Activated T-cell treated with anti-CD3 and anti-CD28 coated beads, Interleukin-2, amount 50 U/mL, for 72 hours (primary cell): Measurements from ENCODE around the gene CSRP3. TPM values are rescaled to one million over a fixed set of nuclear protein-coding genes. Genes with fewer than 3 reads are reported as not detected.

Experiments
- ATAC-seq, 2 donors: fragments of 150-1000 bp; cut with Tn5 transposase; replicated peaks in 1 of 2; 2 replicates each; pipeline ENCODE4 v1.10.0; 2021; ENCODE audit warnings: moderate library complexity in 2 of 2, mild to moderate bottlenecking in 1 of 2
- DNase-seq, 2 donors: peaks; one replicate each; pipeline ENCODE4 v3.0.0; 2021 to 2022; ENCODE audit warnings: mixed read lengths in 1 of 2
- H3K27ac Mint-ChIP-seq: one replicate; pipeline ENCODE4 v1.8.0; 2022; ENCODE audit warnings: mild to moderate bottlenecking, moderate library complexity, mixed read lengths
- H3K27me3 Mint-ChIP-seq: one replicate; pipeline ENCODE4 v1.8.0; 2022; ENCODE audit warnings: low read depth, mixed read lengths
- H3K36me3 Mint-ChIP-seq, 2 donors: one replicate each; pipeline ENCODE4 v1.8.0; 2022; ENCODE audit warnings: mixed read lengths in 2 of 2, mild to moderate bottlenecking in 1 of 2; ENCODE audit not compliant: insufficient read depth in 2 of 2
- H3K4me1 Mint-ChIP-seq: one replicate; pipeline ENCODE4 v1.8.0; 2022; ENCODE audit warnings: low read depth, mixed read lengths
- H3K4me3 Mint-ChIP-seq, 2 donors: one replicate each; pipeline ENCODE4 v1.8.0; 2022; ENCODE audit warnings: mild to moderate bottlenecking in 2 of 2, mixed read lengths in 2 of 2, moderate library complexity in 2 of 2
- H3K9me3 Mint-ChIP-seq, 2 donors: one replicate each; pipeline ENCODE4 v1.8.0; 2022; ENCODE audit warnings: mixed read lengths in 2 of 2
- total RNA-seq, 2 donors: library from RNA; stranded (reverse); gene quantifications; one replicate each; pipeline ENCODE4 v1.2.3, GENCODE V29; 2022

Gene CSRP3
- total RNA-seq, 2 donors from 2014 or later: not detected

DNA sequence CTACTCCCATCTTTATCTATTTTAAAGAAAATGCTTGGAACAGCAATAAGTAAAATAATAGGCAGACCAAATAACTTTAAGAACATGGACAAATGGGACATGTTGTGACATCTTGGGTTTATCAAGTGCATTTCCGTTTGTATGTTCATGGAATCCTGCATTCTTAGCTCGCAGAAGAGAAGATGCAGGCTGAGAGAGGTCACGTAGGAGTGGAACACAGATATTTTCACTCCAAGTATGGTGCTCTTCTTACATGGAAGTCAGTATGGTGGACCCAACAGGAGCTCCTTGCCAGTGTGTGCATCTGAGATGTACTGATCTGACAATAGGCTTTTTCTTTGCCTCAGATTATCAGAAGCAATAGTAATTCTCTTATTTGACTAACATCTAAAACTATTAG lies 37.3 kb upstream of the CSRP3 start:
- ATAC-seq (no peak), DNase-seq (no peak)
- Mint-ChIP-seq H3K27ac (no peak overlapping the region), H3K36me3 (peaks cover 11 to 26% of the 10 kb centered on the region in 2 donors), H3K4me3 (peak overlapping the region; percentile 58 to 65), H3K9me3 (no peaks in the 10 kb centered on the region), H3K27me3 (peaks cover 23% of the 10 kb centered on the region), H3K4me1 (peaks cover 20% of the 10 kb centered on the region)

DNA sequence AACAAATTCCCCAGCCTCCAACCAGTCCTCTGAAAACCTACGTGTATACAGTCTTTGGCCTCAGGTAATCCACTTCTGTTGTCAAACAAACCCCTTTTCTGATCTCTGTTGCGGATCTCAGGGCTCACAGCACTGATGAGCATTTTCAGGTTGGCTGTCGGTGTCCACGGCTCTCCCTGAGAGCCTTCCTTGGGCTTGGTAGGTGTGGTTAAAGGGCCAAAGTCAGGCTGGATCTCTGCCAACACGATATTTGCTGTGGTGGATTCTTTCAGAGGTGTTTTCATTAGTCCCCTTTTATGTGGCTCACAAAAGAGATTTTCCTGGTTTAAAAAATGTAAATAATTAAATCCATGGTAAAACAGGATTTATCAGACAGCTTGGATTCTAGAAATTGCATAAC lies 36.0 kb upstream of the CSRP3 start:
- H3K9me3 Mint-ChIP-seq: no peaks in the 10 kb centered on the region
- peaks cover 11 to 26% of the 10 kb centered on the region in 2 donors for H3K36me3 Mint-ChIP-seq
- no peak for DNase-seq
- ATAC-seq: no peak
- H3K4me1 Mint-ChIP-seq: peaks cover 24% of the 10 kb centered on the region
- H3K27me3 Mint-ChIP-seq: peaks cover 10% of the 10 kb centered on the region
- H3K4me3 Mint-ChIP-seq: no peak overlapping the region
- no peak overlapping the region for H3K27ac Mint-ChIP-seq

DNA sequence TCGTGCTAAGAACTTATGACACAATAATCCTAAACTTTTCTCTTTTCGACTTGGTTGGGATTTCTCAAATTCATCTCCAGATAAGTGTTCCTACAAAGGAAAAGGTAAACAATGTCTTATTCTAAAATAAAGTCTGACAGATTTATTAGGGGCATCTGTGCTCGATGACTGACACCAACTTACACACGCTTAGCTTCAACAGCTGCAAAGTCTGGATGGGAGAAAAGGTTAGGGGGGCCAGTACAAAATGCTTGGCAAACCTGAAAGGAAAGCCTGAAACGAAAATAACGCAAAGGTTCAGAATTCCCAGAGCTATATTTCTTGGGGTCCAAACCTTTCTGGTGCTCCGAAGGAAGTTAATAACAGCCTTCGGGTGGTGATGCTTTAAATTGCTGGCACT lies 35.6 kb upstream of the CSRP3 start:
- no peak for ATAC-seq
- Mint-ChIP-seq H3K4me1 (peaks cover 20% of the 10 kb centered on the region), H3K4me3 (no peak overlapping the region), H3K27ac (no peak overlapping the region), H3K36me3 (peaks cover 11 to 26% of the 10 kb centered on the region in 2 donors), H3K9me3 (no peaks in the 10 kb centered on the region), H3K27me3 (peaks cover 6% of the 10 kb centered on the region)
- DNase-seq: no peak

DNA sequence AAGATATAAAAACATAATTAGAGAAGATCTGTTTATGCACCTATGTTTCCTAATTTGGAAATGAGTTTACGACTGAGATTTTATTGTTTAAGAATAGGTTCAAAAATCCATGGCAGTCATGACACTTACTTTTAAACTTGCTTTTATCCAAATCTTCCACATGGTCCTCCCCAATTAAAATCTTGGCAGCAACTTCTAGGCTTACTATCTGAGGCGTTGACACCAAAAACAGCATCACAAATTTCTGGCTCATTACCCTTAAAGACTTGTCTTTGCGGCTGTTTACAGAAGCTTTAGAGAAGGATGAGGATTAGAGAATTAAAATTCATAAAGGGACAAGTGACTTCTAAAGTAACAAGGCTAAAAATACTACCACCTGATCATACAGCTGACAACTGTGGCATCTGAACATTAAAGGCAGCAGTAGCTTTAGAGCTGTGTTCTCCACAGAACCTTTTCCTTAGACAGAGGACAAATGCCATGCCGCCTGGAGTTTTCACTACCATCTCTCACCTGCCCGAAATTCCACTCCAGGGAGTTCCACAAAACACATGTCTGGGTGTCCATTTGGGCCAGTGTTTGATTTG lies 32.5 kb upstream of the CSRP3 start:
- ATAC-seq: no peak
- no peaks in the 10 kb centered on the region for H3K9me3 Mint-ChIP-seq
- DNase-seq: no peak
- peaks cover 13 to 32% of the 10 kb centered on the region in 2 donors for H3K36me3 Mint-ChIP-seq
- H3K27me3 Mint-ChIP-seq: no peaks in the 10 kb centered on the region
- no peak overlapping the region for H3K4me3 Mint-ChIP-seq
- peaks cover 13% of the 10 kb centered on the region for H3K4me1 Mint-ChIP-seq
- H3K27ac Mint-ChIP-seq: no peak overlapping the region

DNA sequence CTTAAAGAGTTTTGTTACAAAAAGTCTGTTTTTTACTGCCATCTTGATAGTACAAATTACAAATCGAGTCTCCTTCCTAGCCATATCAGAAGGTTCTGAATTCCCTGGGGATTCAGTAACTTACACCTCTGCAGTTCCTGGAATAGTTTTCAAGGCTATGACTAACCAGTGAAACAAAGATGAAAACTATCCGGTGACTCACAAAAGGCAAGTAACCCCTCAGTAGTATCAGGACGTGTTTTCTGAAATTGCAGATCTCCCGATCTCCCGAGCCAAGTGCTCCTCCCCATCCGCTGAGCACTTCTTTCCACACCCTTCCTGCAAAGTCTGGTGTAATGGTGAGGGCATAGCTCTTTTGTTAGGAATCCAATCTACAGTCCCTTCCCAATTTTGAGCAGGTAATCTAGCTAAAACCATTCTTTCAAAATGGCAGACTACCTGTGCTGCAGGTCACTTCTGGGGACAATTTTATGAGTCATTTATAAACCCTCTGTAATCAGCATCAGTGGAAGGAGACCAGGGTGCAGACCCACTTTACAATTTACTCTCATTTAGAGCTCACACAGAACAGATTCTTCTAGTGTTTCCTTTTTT lies 31.2 kb upstream of the CSRP3 start:
- DNase-seq (no peak), ATAC-seq (no peak)
- H3K27ac Mint-ChIP-seq: no peak overlapping the region
- peaks cover 5% of the 10 kb centered on the region for H3K4me1 Mint-ChIP-seq
- H3K27me3 Mint-ChIP-seq: no peaks in the 10 kb centered on the region
- H3K4me3 Mint-ChIP-seq: no peak overlapping the region
- no peaks in the 10 kb centered on the region for H3K9me3 Mint-ChIP-seq
- H3K36me3 Mint-ChIP-seq: peaks cover 13 to 32% of the 10 kb centered on the region in 2 donors

DNA sequence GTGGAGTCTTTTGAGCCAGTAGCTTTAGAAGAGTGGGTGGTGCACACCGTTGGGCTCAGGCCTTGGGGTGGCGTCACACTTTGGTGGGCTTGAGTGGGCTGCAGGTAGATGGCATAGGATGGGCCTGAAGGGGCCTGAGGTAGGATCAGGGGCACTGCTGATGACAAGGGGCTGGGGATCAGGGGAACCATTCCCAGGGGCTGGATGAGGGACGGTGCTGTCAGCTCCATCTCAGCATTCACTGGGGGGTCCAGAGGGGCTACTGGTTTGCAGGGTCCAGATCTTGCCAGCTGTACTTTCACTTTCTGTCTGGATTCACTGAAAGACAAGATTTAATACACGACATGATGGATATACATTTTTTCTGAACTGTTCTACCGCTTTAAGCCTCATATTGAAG lies 27.9 kb upstream of the CSRP3 start:
- no peaks in the 10 kb centered on the region for H3K9me3 Mint-ChIP-seq
- no peaks in the 10 kb centered on the region for H3K27me3 Mint-ChIP-seq
- H3K4me1 Mint-ChIP-seq: peaks cover 5% of the 10 kb centered on the region
- DNase-seq (no peak), ATAC-seq (no peak)
- H3K27ac Mint-ChIP-seq: no peak overlapping the region
- peaks cover 6 to 24% of the 10 kb centered on the region in 2 donors for H3K36me3 Mint-ChIP-seq
- no peak overlapping the region for H3K4me3 Mint-ChIP-seq

DNA sequence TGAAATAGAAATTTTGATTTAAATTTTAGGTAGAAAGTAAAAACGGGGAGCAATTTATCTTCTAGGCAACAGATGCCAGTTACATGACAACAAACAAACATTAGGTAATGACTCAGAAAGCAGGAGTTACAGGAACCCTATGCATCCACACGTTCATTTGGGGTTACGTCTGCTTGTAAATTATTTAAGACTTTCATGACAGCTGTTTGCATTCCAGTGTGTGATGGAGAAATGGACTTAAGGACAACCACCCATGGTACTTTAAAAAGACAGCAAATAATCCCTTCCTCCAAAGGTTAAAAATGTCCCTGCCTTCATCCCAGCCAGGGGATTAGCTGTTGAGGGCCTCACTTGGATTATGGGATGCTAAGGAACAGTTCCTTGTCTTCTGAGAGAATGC lies 27.2 kb upstream of the CSRP3 start:
- peaks cover 8 to 24% of the 10 kb centered on the region in 2 donors for H3K36me3 Mint-ChIP-seq
- DNase-seq: no peak
- ATAC-seq: no peak
- no peak overlapping the region for H3K27ac Mint-ChIP-seq
- H3K9me3 Mint-ChIP-seq: no peaks in the 10 kb centered on the region
- peaks cover 5% of the 10 kb centered on the region for H3K4me1 Mint-ChIP-seq
- H3K27me3 Mint-ChIP-seq: no peaks in the 10 kb centered on the region
- H3K4me3 Mint-ChIP-seq: no peak overlapping the region

DNA sequence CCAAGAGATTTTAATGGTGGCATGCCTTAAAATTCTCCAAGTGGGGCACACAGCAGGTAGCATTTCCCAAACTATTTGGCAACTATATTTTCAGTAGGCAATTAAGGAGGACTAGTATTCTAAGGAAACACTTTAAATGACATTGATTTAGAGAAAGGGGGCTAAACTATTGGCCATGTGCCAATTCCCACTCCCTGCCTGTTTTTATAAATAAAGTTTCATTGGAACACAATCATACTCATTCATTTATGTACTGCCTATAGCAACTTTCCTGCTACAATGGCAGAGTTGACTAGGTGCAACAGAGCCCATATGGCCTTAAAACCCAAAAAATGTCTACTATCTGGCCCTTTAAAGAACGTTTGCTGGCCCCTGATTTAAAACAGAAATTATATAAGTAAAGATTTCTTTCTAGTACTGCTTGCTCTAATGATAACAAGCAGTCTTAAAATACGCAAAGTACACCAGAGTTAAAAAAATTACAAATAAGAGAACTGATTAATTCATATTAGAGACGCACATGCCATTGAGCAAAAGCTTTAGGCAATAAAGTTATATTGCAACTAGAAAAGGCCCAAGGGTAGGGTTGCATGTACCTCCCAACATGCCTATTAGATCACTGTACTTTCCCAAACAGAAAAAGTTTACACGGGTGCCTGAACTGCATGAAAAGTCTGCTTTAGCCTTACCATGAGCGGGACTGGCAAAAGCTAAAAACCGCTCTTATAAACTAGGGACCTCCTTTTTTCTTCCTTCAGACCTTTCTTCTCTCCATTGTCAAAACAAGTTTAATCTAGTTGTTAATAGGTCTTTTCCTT lies 24.8 kb upstream of the CSRP3 start:
- H3K27ac Mint-ChIP-seq: no peak overlapping the region

DNA sequence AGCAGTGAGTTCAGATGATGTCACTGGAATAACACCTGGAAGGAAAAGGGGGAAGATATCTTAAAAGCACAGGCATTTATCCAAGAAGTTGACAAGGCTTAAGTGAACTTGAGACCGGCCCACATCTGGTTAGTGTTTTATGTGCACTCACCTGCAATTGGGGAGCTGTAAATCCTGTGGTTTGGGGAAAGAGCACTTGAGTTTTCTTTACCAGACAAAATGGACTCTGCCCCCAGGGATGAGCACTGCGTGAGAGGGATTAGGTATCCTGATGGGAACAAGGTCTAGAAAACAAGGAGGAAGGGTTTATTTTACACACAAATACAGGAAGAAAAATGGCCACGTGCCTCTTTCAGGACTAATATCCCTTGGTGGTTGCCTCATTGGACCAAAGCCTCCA lies 23.8 kb upstream of the CSRP3 start:
- Mint-ChIP-seq H3K9me3 (no peaks in the 10 kb centered on the region), H3K4me3 (no peak overlapping the region), H3K36me3 (peaks cover 5 to 19% of the 10 kb centered on the region in 2 donors), H3K4me1 (no peaks in the 10 kb centered on the region), H3K27me3 (no peaks in the 10 kb centered on the region), H3K27ac (no peak overlapping the region)
- ATAC-seq (no peak), DNase-seq (no peak)

More for the DNA sequence above, 24.8 kb upstream of the CSRP3 start:
- H3K27me3 Mint-ChIP-seq: no peaks in the 10 kb centered on the region
- no peaks in the 10 kb centered on the region for H3K4me1 Mint-ChIP-seq
- H3K9me3 Mint-ChIP-seq: no peaks in the 10 kb centered on the region
- H3K36me3 Mint-ChIP-seq: peaks cover 5 to 19% of the 10 kb centered on the region in 2 donors
- ATAC-seq (no peak), DNase-seq (no peak)
- no peak overlapping the region for H3K4me3 Mint-ChIP-seq

DNA sequence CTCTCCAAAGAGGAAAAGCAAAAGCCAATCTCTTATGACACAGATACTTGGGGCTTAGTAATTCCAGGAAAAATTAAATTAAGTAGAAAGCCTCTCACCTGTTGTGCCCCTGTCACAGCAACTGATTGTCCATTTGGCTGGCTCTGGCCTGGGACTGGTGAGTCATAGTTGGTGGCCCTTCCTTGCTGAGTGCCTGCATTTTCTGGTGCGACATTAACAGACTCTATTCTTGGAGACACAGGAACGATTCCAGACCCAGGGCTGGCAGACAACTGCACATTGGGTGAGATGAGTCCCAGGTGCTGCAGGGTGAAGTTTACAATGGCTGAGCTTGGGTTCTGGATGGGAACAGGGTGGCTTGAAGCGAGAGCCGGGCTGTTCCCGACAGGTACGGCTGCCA lies 23.3 kb upstream of the CSRP3 start:
- ATAC-seq (no peak), DNase-seq (no peak)
- no peaks in the 10 kb centered on the region for H3K4me1 Mint-ChIP-seq
- no peak overlapping the region for H3K4me3 Mint-ChIP-seq
- H3K27me3 Mint-ChIP-seq: no peaks in the 10 kb centered on the region
- no peaks in the 10 kb centered on the region for H3K9me3 Mint-ChIP-seq
- peaks cover 5 to 17% of the 10 kb centered on the region in 2 donors for H3K36me3 Mint-ChIP-seq
- no peak overlapping the region for H3K27ac Mint-ChIP-seq

DNA sequence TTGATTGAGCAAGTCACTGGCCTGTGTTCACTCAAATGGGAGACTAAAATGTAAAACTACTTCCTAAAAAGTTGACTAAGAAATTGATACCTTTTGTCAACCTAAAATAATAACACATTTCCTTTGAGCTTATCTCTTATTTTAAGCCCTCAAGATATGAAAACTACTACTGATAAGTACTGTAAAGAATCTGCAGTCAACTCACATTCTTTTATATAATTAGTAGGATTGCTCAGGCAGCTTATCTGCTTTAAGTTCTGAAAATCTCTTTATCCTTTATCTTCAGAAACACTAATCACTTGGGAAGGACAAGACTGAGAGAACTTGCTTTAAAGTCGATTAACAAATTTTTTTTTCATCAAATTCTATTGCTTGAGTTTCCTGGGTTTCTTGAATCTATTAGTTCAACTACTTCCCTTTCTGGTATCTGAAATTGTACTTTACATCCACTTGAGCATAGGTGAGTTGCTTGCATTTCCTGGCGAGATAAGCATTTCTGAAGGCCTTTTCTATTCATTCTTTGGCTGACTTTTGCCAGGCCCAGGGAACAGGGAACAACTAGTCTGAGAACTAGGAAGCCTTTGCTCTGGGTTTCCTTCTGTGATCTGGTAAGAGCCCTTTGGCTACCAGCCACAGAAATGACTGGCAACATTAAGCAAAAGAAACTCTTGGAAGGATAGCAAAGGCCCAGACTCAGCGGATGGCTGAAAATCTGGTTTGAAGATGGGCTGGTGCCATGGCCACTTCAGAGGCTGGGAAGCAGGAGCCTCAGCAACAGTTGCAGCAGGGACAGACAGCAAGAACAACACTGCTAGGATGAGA lies 19.3 kb upstream of the CSRP3 start:
- no peaks in the 10 kb centered on the region for H3K27me3 Mint-ChIP-seq
- no peaks in the 10 kb centered on the region for H3K4me1 Mint-ChIP-seq
- no peak overlapping the region for H3K4me3 Mint-ChIP-seq
- H3K36me3 Mint-ChIP-seq: peaks cover 5 to 9% of the 10 kb centered on the region in 2 donors
- ATAC-seq: no peak
- DNase-seq: no peak
- H3K27ac Mint-ChIP-seq: no peak overlapping the region
- H3K9me3 Mint-ChIP-seq: no peaks in the 10 kb centered on the region

DNA sequence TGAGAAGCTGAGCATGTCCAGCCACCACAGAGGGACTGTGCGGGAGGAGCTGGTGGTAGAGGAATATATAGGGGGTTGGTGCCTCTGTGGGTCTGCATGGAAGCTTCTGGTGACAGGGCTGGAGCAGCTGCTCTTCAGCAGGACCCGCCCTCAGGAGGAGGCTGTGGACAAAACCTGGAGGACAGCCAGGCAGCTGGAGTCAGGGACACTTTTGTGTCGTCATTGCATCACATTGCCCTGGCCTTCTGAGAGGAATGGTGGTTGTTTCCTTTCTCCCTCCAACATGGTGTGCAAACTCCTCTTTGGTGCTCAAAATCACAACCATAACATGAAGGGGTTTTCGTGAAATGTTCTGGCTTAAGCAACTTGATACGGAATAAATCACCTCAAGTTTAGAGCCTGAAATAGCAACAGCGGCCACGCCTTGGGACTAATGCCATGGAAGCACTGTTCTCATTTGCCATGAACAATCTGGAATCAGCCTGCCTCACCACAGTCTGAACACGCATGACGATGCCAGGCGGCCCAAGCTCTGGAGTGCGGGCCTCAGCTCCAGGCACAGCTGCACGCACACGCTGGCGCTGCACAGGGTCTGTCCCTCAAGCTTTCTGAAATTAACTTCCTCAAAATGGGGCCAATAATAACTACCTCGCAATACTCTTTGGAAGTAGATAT lies 17.1 kb upstream of the CSRP3 start:
- no peaks in the 10 kb centered on the region for H3K9me3 Mint-ChIP-seq
- no peak overlapping the region for H3K4me3 Mint-ChIP-seq
- H3K36me3 Mint-ChIP-seq: no peaks in the 10 kb centered on the region
- H3K27ac Mint-ChIP-seq: no peak overlapping the region
- no peak for DNase-seq
- H3K27me3 Mint-ChIP-seq: peaks cover 20% of the 10 kb centered on the region
- ATAC-seq: no peak
- no peaks in the 10 kb centered on the region for H3K4me1 Mint-ChIP-seq
